Loucy (cell line): ENCODE data around the gene BRCA1.
"Not testable (repeated sequence)": the region's sequence is repeated elsewhere in the genome, so short reads cannot be mapped to it uniquely, and the experiment has no call there.

ENCODE experiments used
- H2AFZ ChIP-seq: fragments of 200-600 bp; sonication (generic); 2 replicates; pipeline ENCODE4 v1.6.0; 2016; ENCODE audit warnings: antibody characterized with exemption, mild to moderate bottlenecking, low read length, moderate library complexity
- H3F3A ChIP-seq: fragments of 200-600 bp; 2 replicates; pipeline ENCODE4 v1.6.0; 2016; ENCODE audit warnings: antibody characterized with exemption, low read depth, mild to moderate bottlenecking
- H3K27me3 ChIP-seq: fragments of 200-600 bp; sonication (generic); 2 replicates; pipeline ENCODE4 v1.6.1; 2014; ENCODE audit warnings: low read length, mild to moderate bottlenecking; ENCODE audit not compliant: insufficient read depth, poor library complexity, severe bottlenecking
- H3K36me3 ChIP-seq: fragments of 200-600 bp; sonication (generic); 2 replicates; pipeline ENCODE4 v1.6.1; 2016; ENCODE audit warnings: low read length; ENCODE audit not compliant: insufficient read depth
- H3K4me1 ChIP-seq: fragments of 200-600 bp; sonication (generic); 2 replicates; pipeline ENCODE4 v1.5.1; 2014; ENCODE audit warnings: low read length, mild to moderate bottlenecking; ENCODE audit not compliant: insufficient read depth, poor library complexity, severe bottlenecking
- H3K4me2 ChIP-seq: fragments of 200-600 bp; sonication (generic); 2 replicates; pipeline ENCODE4 v1.6.0; 2014; ENCODE audit warnings: antibody characterized with exemption, low read length, low read depth, mild to moderate bottlenecking; ENCODE audit not compliant: poor library complexity, severe bottlenecking
- H3K4me3 ChIP-seq: fragments of 200-600 bp; sonication (generic); 2 replicates; pipeline ENCODE4 v1.5.1; 2014; ENCODE audit warnings: low read length, mild to moderate bottlenecking, mixed read lengths; ENCODE audit not compliant: poor library complexity, severe bottlenecking
- H3K79me2 ChIP-seq: fragments of 200-600 bp; sonication (generic); 2 replicates; pipeline ENCODE4 v1.6.1; 2014; ENCODE audit warnings: low read length; ENCODE audit not compliant: insufficient read depth
- H3K9ac ChIP-seq: fragments of 200-600 bp; sonication (generic); 2 replicates; pipeline ENCODE4 v1.6.0; 2014; ENCODE audit warnings: mild to moderate bottlenecking, low read depth, low read length, moderate library complexity; ENCODE audit not compliant: poor library complexity, severe bottlenecking
- H3K9me2 ChIP-seq: fragments of 200-600 bp; sonication (generic); replicated peaks from 2 replicates; pipeline ENCODE4 v1.6.1; 2016; ENCODE audit warnings: low read depth, low read length, mixed read lengths
- H3K9me3 ChIP-seq: fragments of 200-600 bp; sonication (generic); 2 replicates; pipeline ENCODE4 v1.6.1; 2014; ENCODE audit warnings: mild to moderate bottlenecking, antibody characterized with exemption, low read length, low read depth; ENCODE audit not compliant: insufficient read depth
- H4K20me1 ChIP-seq: fragments of 200-600 bp; sonication (generic); 2 replicates; pipeline ENCODE4 v1.6.0; 2014; ENCODE audit warnings: antibody characterized with exemption, low read length, mild to moderate bottlenecking; ENCODE audit not compliant: insufficient read depth, poor library complexity, severe bottlenecking
- EZH2phosphoT487 ChIP-seq: fragments of 200-600 bp; IDR thresholded peaks from 2 replicates; pipeline ENCODE4 v1.6.1; 2018; ENCODE audit warnings: antibody characterized with exemption, mild to moderate bottlenecking, moderate library complexity, borderline replicate concordance
- TF ChIP-seq, protein P1 (sequence below): fragments of 200-600 bp; sonication (generic); conservative IDR thresholded peaks from 2 replicates; pipeline ENCODE4 v1.5.1; 2014; ENCODE audit warnings: mild to moderate bottlenecking, antibody characterized with exemption, low read length

BRCA1 gene

DNA sequence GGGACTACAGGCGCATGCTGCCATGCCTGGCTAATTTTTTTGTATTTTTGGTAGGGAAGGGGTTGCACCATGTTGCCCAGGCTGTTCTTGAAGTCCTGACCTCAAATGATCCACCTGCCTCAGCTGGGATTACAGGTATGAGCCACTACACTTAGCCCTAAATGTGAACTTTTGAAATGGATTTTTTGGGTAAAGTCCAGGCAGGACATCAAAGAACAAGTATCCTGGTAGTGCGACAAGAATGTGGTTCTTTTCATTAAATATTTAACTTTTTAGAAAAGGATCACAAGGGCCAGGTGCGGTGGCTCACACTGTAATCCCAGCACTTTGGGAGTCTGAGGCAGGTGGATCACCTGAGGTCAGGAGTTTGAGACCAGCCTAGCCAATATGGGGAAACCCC lies 30.5 kb upstream of the BRCA1 start:
- H3K9me2 ChIP-seq: no peaks in the 10 kb centered on the region
- H3K27me3 ChIP-seq: no peaks in the 10 kb centered on the region
- no peak overlapping the region for H3K4me3 ChIP-seq
- no peak overlapping the region for H3K9ac ChIP-seq
- no peak overlapping the region for H3K4me2 ChIP-seq
- H3K79me2 ChIP-seq: no peaks in the 10 kb centered on the region
- H3K36me3 ChIP-seq: no peaks in the 10 kb centered on the region
- H3K9me3 ChIP-seq: no peaks in the 10 kb centered on the region
- H4K20me1 ChIP-seq: no peaks in the 10 kb centered on the region
- no peak overlapping the region for H2AFZ ChIP-seq
- no peaks in the 10 kb centered on the region for H3K4me1 ChIP-seq
- TF ChIP-seq, protein P1, sequence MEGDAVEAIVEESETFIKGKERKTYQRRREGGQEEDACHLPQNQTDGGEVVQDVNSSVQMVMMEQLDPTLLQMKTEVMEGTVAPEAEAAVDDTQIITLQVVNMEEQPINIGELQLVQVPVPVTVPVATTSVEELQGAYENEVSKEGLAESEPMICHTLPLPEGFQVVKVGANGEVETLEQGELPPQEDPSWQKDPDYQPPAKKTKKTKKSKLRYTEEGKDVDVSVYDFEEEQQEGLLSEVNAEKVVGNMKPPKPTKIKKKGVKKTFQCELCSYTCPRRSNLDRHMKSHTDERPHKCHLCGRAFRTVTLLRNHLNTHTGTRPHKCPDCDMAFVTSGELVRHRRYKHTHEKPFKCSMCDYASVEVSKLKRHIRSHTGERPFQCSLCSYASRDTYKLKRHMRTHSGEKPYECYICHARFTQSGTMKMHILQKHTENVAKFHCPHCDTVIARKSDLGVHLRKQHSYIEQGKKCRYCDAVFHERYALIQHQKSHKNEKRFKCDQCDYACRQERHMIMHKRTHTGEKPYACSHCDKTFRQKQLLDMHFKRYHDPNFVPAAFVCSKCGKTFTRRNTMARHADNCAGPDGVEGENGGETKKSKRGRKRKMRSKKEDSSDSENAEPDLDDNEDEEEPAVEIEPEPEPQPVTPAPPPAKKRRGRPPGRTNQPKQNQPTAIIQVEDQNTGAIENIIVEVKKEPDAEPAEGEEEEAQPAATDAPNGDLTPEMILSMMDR: no peak
- TF ChIP-seq EZH2phosphoT487: no peak
- no peaks in the 10 kb centered on the region for H3F3A ChIP-seq

DNA sequence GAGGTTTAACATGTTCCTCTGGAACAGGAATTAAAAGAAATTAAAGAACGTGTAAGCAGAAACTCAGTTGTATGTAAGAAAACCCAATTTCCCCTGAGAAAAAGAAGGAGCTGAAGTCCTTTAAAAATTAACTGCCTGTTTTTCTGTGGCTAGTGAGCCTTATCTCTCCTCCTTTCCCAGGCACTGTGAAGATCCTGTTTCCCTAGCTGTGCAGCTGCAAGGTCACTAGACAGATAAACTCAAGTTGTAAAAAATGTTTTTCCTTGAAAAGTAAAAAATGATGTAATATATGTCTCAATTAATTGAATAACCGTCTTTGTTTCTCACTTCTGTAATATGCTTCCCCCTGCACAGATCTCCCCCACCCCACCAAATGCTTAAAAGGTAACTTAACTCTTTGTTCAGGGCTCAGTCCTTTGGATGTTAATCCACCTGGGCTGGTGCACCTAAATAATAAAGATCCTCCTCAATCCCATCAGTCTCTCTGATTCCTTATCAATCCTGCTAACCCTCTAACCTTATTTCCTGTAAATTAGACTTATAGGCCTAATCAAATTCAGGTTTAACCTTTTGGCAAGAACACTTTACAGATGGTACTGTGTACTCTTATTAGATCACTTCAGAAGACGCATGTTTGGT lies 28.2 kb upstream of the BRCA1 start:
- H3K4me3 ChIP-seq, H3K9me3 ChIP-seq, H3K79me2 ChIP-seq, H4K20me1 ChIP-seq, H3K27me3 ChIP-seq, H3K36me3 ChIP-seq, H3K4me1 ChIP-seq, H2AFZ ChIP-seq, H3K9ac ChIP-seq, H3K9me2 ChIP-seq, H3F3A ChIP-seq, H3K4me2 ChIP-seq: not testable (repeated sequence)

DNA sequence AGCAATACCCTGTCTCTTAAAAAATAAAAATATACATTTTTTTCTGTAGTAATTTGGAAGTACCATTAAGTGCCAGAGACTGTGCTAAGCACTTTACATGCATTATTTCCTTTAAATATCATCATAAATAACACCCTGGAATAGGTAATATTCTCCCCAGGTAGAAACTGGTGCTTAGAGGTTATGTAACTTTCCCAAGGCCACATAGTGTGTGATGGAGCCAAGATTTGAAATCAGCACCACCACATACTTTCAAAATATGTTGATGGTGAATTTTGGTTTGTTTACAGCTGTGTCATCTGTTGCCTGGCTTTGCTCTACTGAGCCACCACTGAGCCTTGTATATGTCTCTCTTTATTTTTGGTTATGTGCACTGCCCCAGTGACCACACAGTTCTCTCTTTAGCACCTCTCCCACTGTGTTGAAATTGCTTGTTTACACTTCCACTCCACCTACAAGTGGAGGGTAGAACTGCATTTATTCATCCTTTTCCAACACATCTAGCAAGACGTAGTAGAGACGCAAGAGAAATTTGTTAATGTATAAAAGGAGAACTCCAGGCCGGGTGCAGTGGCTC lies 26.8 kb upstream of the BRCA1 start:
- Histone ChIP-seq H4K20me1 (no peaks in the 10 kb centered on the region), H2AFZ (no peak overlapping the region), H3K36me3 (no peaks in the 10 kb centered on the region), H3K27me3 (no peaks in the 10 kb centered on the region), H3K4me3 (no peak overlapping the region), H3F3A (no peaks in the 10 kb centered on the region), H3K4me2 (no peak overlapping the region), H3K79me2 (no peaks in the 10 kb centered on the region), H3K4me1 (no peaks in the 10 kb centered on the region), H3K9me3 (no peaks in the 10 kb centered on the region), H3K9ac (no peak overlapping the region), H3K9me2 (no peaks in the 10 kb centered on the region)
- no peak for TF ChIP-seq EZH2phosphoT487
- TF ChIP-seq, protein P1: no peak

DNA sequence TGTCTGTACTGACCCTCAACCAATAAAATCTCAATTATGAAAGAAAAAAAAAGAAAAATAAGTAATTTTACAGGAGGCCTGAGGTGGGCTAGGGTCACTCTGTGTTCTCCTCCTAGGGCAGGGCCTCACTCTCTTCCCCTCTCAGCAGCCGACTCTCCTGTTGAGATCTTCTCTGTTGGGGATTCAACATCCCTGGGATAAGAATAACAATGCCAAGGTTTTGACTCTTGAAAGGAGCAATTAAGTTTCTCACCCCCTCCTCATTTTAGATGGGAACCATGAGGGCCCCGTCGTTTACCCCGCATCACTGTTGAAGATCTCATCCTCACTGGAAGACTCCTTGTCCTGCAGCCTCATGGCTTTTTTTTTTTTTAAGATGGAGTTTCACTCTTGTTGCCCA lies 21.5 kb upstream of the BRCA1 start:
- H3K4me2 ChIP-seq: no peak overlapping the region
- H2AFZ ChIP-seq: no peak overlapping the region
- no peak overlapping the region for H3K4me3 ChIP-seq
- no peaks in the 10 kb centered on the region for H4K20me1 ChIP-seq
- H3F3A ChIP-seq: no peaks in the 10 kb centered on the region
- no peak overlapping the region for H3K9ac ChIP-seq
- no peaks in the 10 kb centered on the region for H3K9me3 ChIP-seq
- H3K79me2 ChIP-seq: no peaks in the 10 kb centered on the region
- no peaks in the 10 kb centered on the region for H3K4me1 ChIP-seq
- TF ChIP-seq EZH2phosphoT487: no peak
- TF ChIP-seq, protein P1: no peak
- no peaks in the 10 kb centered on the region for H3K36me3 ChIP-seq
- H3K27me3 ChIP-seq: no peaks in the 10 kb centered on the region
- no peaks in the 10 kb centered on the region for H3K9me2 ChIP-seq
